Suprapubic skin (tissue), 4 donors: ENCODE data around the gene SUSD4.

Experiments
- CTCF ChIP-seq, 2 donors: fragments of 200-600 bp in 1 of 2; fragments of 450-650 bp in 1 of 2; sonication (generic) in 1 of 2; IDR thresholded peaks; one replicate each; pipeline ENCODE4 v1.5.1; 2016 to 2019; ENCODE audit warnings: antibody characterized with exemption in 2 of 2, mild to moderate bottlenecking in 1 of 2, moderate library complexity in 1 of 2
- EP300 ChIP-seq: sonication (generic); formaldehyde crosslinking; IDR thresholded peaks from one replicate; pipeline ENCODE4 v1.6.1; 2017; ENCODE audit warnings: antibody characterized with exemption
- POLR2A ChIP-seq, 2 donors: fragments of 450-650 bp; IDR thresholded peaks; one replicate each; pipeline ENCODE4 v1.6.1; 2017; ENCODE audit warnings: antibody characterized with exemption in 2 of 2, mild to moderate bottlenecking in 2 of 2, moderate library complexity in 2 of 2
- POLR2AphosphoS5 ChIP-seq, 3 donors: sonication (generic); formaldehyde crosslinking; IDR thresholded peaks; one replicate each; pipeline ENCODE4 v1.6.1; 2017; ENCODE audit warnings: antibody characterized with exemption in 3 of 3

DNA sequence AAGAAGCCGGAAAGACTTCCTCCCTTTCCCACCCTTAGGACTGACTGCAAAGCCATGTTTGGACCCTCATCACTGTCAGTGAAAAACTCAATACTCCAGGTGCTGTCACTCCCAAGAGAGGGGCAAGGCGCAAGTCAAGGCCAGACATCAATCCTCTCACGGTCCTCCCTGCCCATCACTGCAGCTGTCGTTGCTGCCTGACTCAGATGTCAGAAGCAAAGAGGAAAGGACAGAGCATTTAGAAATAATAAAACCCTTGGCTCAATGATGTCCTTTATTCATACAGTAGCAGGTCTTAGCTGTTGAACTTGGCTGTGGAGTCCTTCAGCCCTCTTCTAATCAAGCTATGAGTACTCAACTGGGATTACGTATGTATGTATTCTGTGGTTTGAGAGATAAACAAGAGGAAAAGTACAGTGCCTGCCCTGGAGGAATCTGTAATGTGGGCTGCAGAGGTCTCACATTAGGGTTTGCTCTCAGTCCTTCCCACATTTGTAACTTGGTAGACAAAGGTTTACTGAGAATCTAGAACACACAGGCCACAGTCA lies 13.5 kb downstream of the SUSD4 start:
- TF ChIP-seq CTCF (IDR thresholded peaks at IDR 0.05) = no peak
- TF ChIP-seq POLR2A (IDR thresholded peaks at IDR 0.05) = no peak
- no peak for TF ChIP-seq POLR2AphosphoS5 (IDR thresholded peaks at IDR 0.05)
- no peak for TF ChIP-seq EP300
